ENCODE measurements around the gene ENAM. TPM values are rescaled to one million over a fixed set of nuclear protein-coding genes. Genes with fewer than 3 reads are reported as not detected.

Gene ENAM
- total and polyA plus RNA-seq, 10 of the 15 experiments (the other 5 are each of a cell fraction or from before 2014, with no cell fraction given), result 0.04 to 1.3 (median 0.21) TPM

- TF ChIP-seq USF1 (IDR thresholded peaks at IDR 0.05; ENCODE audit: borderline replicate concordance, extremely low read length, insufficient read depth, low read depth, low read length), result no peak
- no peak for TF ChIP-seq BMI1 (IDR thresholded peaks at IDR 0.05; ENCODE audit: borderline replicate concordance)
- TF ChIP-seq SIX5 (IDR thresholded peaks at IDR 0.05; ENCODE audit: low read depth, low read length, severe bottlenecking), result no peak
- TF ChIP-seq ZBTB4 (CRISPR knock-in tag; IDR thresholded peaks at IDR 0.05), result no peak
- no peak for TF ChIP-seq ZNF24 (IDR thresholded peaks at IDR 0.05)
Measured at GRCh38 chr4:70613306-70614183, 15.0 kb upstream of the ENAM start (continued).

GRCh38 chr4:70614184-70614555 lies 14.4 kb upstream of the ENAM start:
- BruUV-seq (replicated peaks), result no TSS peak
- H3K27me3 ChIP-seq (replicated peaks in 1 of 2; ENCODE audit: control insufficient read depth in 2 of 2, insufficient read depth in 2 of 2, low read length in 1 of 2), result peaks cover 0 to 14% of the 10 kb centered on the region in 2 experiments; a peak in 1 of 4 replicates
- CTCF ChIA-PET, result interaction anchor here (1.6 kb wide), 1 partner anchor 13 kb away, joined by 6 read pairs; no protein-coding TSS in a partner anchor
- H2AFZ ChIP-seq (ENCODE audit: control insufficient read depth, low read depth, low read length), result no peak overlapping the region
- RAD21 ChIA-PET (ENCODE audit: unreplicated experiment), result interaction anchor here (0.7 to 1.6 kb wide), 3 partner anchors 44 to 412 kb away, joined by 3 read pairs; no protein-coding TSS in a partner anchor
- H3K9me3 ChIP-seq (replicated peaks; ENCODE audit: control insufficient read depth, insufficient read depth, low read length), result no peaks in the 10 kb centered on the region
- SMC1A ChIA-PET (ENCODE audit: uncharacterized antibody, unreplicated experiment), result interaction anchor here (1.4 to 2.0 kb wide), 4 partner anchors 11 to 129 kb away, joined by 3 to 8 read pairs (median 4); no protein-coding TSS in a partner anchor
- ATAC-seq, result no peak
- H3K27ac ChIP-seq (ENCODE audit: control insufficient read depth, insufficient read depth), result no peak overlapping the region
- no peaks in the 10 kb centered on the region for H3K4me1 ChIP-seq (ENCODE audit: control insufficient read depth, insufficient read depth, low read length)
- no peak overlapping the region for H3K4me2 ChIP-seq (ENCODE audit: control insufficient read depth, insufficient read depth)
- WGBS (ENCODE audit: insufficient coverage, insufficient replicate concordance, low lambda C conversion rate, missing lambda C conversion rate), result 88% methylated on average over 3 of the region's 3 CpGs
- no peak for FAIRE-seq
- no peaks in the 10 kb centered on the region for H3K79me2 ChIP-seq (ENCODE audit: control insufficient read depth, insufficient read depth, low read length)
- no peaks in the 10 kb centered on the region for H4K20me1 ChIP-seq (ENCODE audit: control insufficient read depth, insufficient read depth)
- intact Hi-C loops (cut with micrococcal nuclease; ENCODE audit: unreplicated experiment), result no loop called here
- no peak overlapping the region for H3K4me3 ChIP-seq
- in situ Hi-C loops (cut with MboI), result loop anchor here (25.0 kb wide), 2 partner anchors 1098 to 1673 kb away; no protein-coding TSS in a partner anchor
- H3K36me3 ChIP-seq (ENCODE audit: control insufficient read depth in 2 of 2, insufficient read depth in 2 of 2, low read length in 1 of 2), result no peaks in the 10 kb centered on the region
- H3K9ac ChIP-seq (ENCODE audit: control insufficient read depth, insufficient read depth, low read length), result no peak overlapping the region
- no peak for DNase-seq (ENCODE audit: low read depth, low spot score)
- POLR2A ChIA-PET, result no interaction called here
- no peak for TF ChIP-seq GABPA (IDR thresholded peaks at IDR 0.05; ENCODE audit: low read depth)
- no peak for TF ChIP-seq PKNOX1 (IDR thresholded peaks at IDR 0.05)
- TF ChIP-seq CHD2 (IDR thresholded peaks at IDR 0.05; ENCODE audit: borderline replicate concordance, low read depth, low read length), result no peak
- TF ChIP-seq MTA2 (IDR thresholded peaks at IDR 0.05; ENCODE audit: low read depth), result no peak
- no peak for TF ChIP-seq DPF2 (IDR thresholded peaks at IDR 0.05)
- TF ChIP-seq ZNF687 (IDR thresholded peaks at IDR 0.05), result no peak

Data from GM12878 (cell line).